ENCODE measurements around the gene MYO1D. TPM values are rescaled to one million over a fixed set of nuclear protein-coding genes. Genes with fewer than 3 reads are reported as not detected.

Gene MYO1D
- total RNA-seq, 1 experiment from 2014 or later: 35.7 TPM

DNA sequence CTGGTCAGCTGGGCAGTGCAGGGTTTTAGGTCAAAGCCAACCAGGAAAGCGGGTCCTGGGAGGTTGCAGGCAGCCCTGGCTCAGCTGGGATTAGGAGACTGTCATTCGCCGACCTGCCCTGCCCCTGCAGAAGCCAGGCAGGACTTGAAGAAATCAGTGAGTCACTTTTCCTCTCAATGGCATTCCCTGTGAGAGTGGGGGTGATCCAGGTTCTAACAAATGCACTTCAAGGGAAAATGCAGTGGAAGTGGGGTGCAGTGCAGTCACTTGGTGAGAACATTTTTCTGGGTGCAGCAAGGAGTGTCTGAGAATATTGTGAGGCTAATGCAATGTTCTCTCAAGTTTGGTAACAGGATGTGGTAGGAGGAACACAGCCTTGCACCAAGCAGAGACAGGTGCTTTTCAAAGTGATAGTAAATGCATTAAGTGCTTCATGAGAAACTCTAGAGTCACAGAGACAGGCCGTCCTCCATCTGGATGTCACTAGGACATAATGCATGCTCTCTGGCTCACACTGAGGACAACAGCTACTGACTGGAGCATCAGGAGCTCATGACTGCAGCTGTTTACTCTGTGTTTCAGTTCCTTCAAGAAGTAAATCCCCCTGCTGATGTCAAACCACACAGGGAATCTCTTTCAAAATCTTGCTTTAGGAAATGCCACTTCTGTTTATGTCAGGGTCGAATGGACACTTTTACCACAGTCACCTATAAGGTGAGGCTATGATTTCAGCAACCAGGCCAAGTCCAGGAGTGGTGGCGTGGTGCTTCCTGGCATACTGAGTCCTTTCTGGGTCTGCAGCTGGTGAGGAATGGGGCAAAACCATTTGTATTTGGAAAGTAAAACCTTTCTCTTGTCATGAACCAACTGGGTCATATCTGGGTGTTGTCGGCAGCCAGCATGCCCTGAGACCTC, 373.4 kb downstream of the MYO1D start:
- TF ChIP-seq ZFX (IDR thresholded peaks at IDR 0.05): no peak

DNA sequence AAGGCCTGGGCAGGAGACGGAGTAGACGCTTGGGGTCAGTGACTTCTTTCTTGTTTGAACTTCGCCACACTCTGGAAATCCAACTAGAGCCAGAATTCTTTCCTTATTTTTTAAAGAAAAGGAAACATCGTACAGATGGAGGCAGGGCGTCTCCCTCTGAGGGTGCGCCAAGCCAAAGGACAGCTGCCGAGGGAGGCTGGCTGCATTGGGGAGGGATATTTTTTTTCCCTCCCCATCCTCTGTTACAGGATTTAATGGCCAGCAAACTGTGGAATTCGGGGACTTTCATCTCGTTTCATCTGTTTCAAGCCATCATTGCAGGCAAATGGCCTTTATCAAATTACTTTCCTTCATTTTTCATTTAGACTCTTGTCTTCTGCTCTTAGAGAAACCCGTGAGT, 374.2 kb downstream of the MYO1D start:
- no peaks in the 10 kb centered on the region for H3K36me3 ChIP-seq (ENCODE audit: control insufficient read depth in 1 of 2, insufficient read depth in 2 of 2, low read length in 2 of 2)
- H3K4me2 ChIP-seq (ENCODE audit: low read length): peak overlapping the region; percentile 72
- DNase-seq (ENCODE audit: low read depth, low spot score): no peak
- intact Hi-C loops (cut with micrococcal nuclease): no loop called here
- peaks cover 27 to 36% of the 10 kb centered on the region in 2 experiments for H3K4me1 ChIP-seq (ENCODE audit: control insufficient read depth in 1 of 2, insufficient read depth in 2 of 2, low read length in 2 of 2)
- ChIA-PET RAD21 (ENCODE audit: low non-redundant PET in 1 of 2, low total read pairs in 2 of 2, uncharacterized antibody in 2 of 2, unreplicated experiment in 2 of 2) (no interaction called here), CTCF (no interaction called here), POLR2A (no interaction called here)
- no peak overlapping the region for H3K4me3 ChIP-seq (replicated peaks in 1 of 2; ENCODE audit: low read depth in 1 of 2, low read length in 2 of 2)
- TF ChIP-seq FOSL1 (IDR thresholded peaks at IDR 0.05; ENCODE audit: low read depth) (no peak), RAD21 (IDR thresholded peaks at IDR 0.05; ENCODE audit: low read depth) (no peak), TCF7L2 (IDR thresholded peaks at IDR 0.05; ENCODE audit: borderline replicate concordance, extremely low read depth, insufficient read depth, insufficient read length) (no peak), POLR2AphosphoS5 (IDR thresholded peaks at IDR 0.05; ENCODE audit: low read depth, low read length) (no peak), JUND (IDR thresholded peaks at IDR 0.05) (no peak), EZH2phosphoT487 (IDR thresholded peaks at IDR 0.05; ENCODE audit: borderline replicate concordance) (no peak), SRF (IDR thresholded peaks at IDR 0.05; ENCODE audit: low read depth) (no peak), ZFX (IDR thresholded peaks at IDR 0.05) (no peak), POLR2A (IDR thresholded peaks at IDR 0.05; ENCODE audit: borderline replicate concordance, extremely low read depth, insufficient read depth, insufficient read length) (no peak), YY1 (IDR thresholded peaks at IDR 0.05; ENCODE audit: extremely low read depth, insufficient replicate concordance, low read depth, low read length) (no peak)
- TF ChIP-seq, protein P1, sequence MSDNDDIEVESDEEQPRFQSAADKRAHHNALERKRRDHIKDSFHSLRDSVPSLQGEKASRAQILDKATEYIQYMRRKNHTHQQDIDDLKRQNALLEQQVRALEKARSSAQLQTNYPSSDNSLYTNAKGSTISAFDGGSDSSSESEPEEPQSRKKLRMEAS (IDR thresholded peaks at IDR 0.05): no peak
- TF ChIP-seq, protein P2, sequence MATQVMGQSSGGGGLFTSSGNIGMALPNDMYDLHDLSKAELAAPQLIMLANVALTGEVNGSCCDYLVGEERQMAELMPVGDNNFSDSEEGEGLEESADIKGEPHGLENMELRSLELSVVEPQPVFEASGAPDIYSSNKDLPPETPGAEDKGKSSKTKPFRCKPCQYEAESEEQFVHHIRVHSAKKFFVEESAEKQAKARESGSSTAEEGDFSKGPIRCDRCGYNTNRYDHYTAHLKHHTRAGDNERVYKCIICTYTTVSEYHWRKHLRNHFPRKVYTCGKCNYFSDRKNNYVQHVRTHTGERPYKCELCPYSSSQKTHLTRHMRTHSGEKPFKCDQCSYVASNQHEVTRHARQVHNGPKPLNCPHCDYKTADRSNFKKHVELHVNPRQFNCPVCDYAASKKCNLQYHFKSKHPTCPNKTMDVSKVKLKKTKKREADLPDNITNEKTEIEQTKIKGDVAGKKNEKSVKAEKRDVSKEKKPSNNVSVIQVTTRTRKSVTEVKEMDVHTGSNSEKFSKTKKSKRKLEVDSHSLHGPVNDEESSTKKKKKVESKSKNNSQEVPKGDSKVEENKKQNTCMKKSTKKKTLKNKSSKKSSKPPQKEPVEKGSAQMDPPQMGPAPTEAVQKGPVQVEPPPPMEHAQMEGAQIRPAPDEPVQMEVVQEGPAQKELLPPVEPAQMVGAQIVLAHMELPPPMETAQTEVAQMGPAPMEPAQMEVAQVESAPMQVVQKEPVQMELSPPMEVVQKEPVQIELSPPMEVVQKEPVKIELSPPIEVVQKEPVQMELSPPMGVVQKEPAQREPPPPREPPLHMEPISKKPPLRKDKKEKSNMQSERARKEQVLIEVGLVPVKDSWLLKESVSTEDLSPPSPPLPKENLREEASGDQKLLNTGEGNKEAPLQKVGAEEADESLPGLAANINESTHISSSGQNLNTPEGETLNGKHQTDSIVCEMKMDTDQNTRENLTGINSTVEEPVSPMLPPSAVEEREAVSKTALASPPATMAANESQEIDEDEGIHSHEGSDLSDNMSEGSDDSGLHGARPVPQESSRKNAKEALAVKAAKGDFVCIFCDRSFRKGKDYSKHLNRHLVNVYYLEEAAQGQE (IDR thresholded peaks at IDR 0.05; ENCODE audit: low read depth): no peak
- TF ChIP-seq, protein P3, sequence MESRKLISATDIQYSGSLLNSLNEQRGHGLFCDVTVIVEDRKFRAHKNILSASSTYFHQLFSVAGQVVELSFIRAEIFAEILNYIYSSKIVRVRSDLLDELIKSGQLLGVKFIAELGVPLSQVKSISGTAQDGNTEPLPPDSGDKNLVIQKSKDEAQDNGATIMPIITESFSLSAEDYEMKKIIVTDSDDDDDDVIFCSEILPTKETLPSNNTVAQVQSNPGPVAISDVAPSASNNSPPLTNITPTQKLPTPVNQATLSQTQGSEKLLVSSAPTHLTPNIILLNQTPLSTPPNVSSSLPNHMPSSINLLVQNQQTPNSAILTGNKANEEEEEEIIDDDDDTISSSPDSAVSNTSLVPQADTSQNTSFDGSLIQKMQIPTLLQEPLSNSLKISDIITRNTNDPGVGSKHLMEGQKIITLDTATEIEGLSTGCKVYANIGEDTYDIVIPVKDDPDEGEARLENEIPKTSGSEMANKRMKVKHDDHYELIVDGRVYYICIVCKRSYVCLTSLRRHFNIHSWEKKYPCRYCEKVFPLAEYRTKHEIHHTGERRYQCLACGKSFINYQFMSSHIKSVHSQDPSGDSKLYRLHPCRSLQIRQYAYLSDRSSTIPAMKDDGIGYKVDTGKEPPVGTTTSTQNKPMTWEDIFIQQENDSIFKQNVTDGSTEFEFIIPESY (IDR thresholded peaks at IDR 0.05; ENCODE audit: extremely low read depth, insufficient replicate concordance, low read length): no peak
- 0 out of 2 replicates have a peak overlapping the region, but pooled peaks have one; percentile 20 for H3K9ac ChIP-seq (ENCODE audit: low read length)
- H4K20me1 ChIP-seq (ENCODE audit: insufficient read depth): no peaks in the 10 kb centered on the region
- no peaks in the 10 kb centered on the region for H3K9me3 ChIP-seq (ENCODE audit: control insufficient read depth in 1 of 2, insufficient read depth in 1 of 2, low read depth in 1 of 2, low read length in 2 of 2)
- no peaks in the 10 kb centered on the region for H3K79me2 ChIP-seq (ENCODE audit: insufficient read depth, low read length)
- no peak for ATAC-seq
- no peaks in the 10 kb centered on the region for H3K27me3 ChIP-seq (ENCODE audit: insufficient read depth, low read length)
- H2AFZ ChIP-seq (ENCODE audit: low read depth, low read length, poor library complexity, severe bottlenecking): no peak overlapping the region
- BruUV-seq (replicated peaks): no TSS peak
- H3K9me2 ChIP-seq (ENCODE audit: insufficient read depth): no peaks in the 10 kb centered on the region
- no peak overlapping the region for H3K27ac ChIP-seq (ENCODE audit: low read depth, low read length)

More for the DNA sequence above, 373.4 kb downstream of the MYO1D start:
- Histone ChIP-seq H3K79me2 (ENCODE audit: insufficient read depth, low read length) (no peaks in the 10 kb centered on the region), H3K9me3 (ENCODE audit: control insufficient read depth in 1 of 2, insufficient read depth in 1 of 2, low read depth in 1 of 2, low read length in 2 of 2) (no peaks in the 10 kb centered on the region), H2AFZ (ENCODE audit: low read depth, low read length, poor library complexity, severe bottlenecking) (no peak overlapping the region), H3K4me1 (ENCODE audit: control insufficient read depth in 1 of 2, insufficient read depth in 2 of 2, low read length in 2 of 2) (peaks cover 19 to 28% of the 10 kb centered on the region in 2 experiments), H4K20me1 (ENCODE audit: insufficient read depth) (no peaks in the 10 kb centered on the region), H3K9ac (ENCODE audit: low read length) (peak overlapping the region; percentile 20; the same call in 1 of the 2 replicates), H3K27me3 (ENCODE audit: insufficient read depth, low read length) (no peaks in the 10 kb centered on the region), H3K4me2 (ENCODE audit: low read length) (peak overlapping the region; percentile 72), H3K27ac (ENCODE audit: low read depth, low read length) (no peak overlapping the region), H3K9me2 (ENCODE audit: insufficient read depth) (no peaks in the 10 kb centered on the region), H3K36me3 (ENCODE audit: control insufficient read depth in 1 of 2, insufficient read depth in 2 of 2, low read length in 2 of 2) (no peaks in the 10 kb centered on the region), H3K4me3 (replicated peaks in 1 of 2; ENCODE audit: low read depth in 1 of 2, low read length in 2 of 2) (peak overlapping the region in 1 of 2 experiments; percentile 39; a peak in 1 of 4 replicates)
- DNase-seq (ENCODE audit: low read depth, low spot score): no peak
- CTCF ChIA-PET: no interaction called here
- intact Hi-C loops (cut with micrococcal nuclease): no loop called here
- ATAC-seq: peak; percentile 55
- RAD21 ChIA-PET (ENCODE audit: low non-redundant PET in 1 of 2, low total read pairs in 2 of 2, uncharacterized antibody in 2 of 2, unreplicated experiment in 2 of 2): no interaction called here
- no TSS peak for BruUV-seq (replicated peaks)
- POLR2A ChIA-PET: no interaction called here

All from HCT116 (cell line).